ENCODE measurements around the gene CYS1. TPM values are rescaled to one million over a fixed set of nuclear protein-coding genes. Genes with fewer than 3 reads are reported as not detected.

CYS1 gene
- total RNA-seq, 1 donor from 2014 or later = 0.56 TPM

DNA sequence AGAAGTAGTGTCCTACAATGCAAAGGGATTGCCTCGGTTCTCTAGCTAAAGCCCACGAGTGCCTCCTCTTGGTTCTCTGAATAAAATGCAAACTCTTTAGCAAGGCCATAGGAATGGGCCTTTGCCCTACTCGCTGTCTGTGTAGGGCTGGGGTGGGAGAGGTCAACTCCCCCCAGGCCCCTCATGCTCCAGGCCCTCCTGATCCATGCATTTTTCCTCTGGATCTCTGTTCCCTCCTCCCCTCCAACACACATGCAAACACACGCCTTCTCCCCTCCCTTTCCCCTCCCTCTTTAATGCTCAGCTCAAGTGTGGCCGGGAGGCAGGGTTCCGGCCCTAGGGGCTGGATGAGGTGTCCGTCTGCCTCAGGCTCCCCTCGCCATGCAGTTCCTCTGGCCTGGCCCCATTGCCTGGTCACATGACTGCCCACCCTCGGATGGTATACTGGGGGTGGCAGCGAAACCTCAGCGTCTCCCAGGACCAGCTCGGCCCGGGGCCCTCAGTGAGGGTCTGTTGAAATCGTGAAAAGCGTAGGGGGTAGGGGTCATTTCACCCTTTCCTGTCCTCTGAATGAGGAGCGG is 51.7 kb downstream of the CYS1 start:
- H3K9me3 ChIP-seq (ENCODE audit: low read depth) = no peaks in the 10 kb centered on the region
- H3K36me3 ChIP-seq = no peaks in the 10 kb centered on the region
- TF ChIP-seq EZH2phosphoT487 (IDR thresholded peaks at IDR 0.05) (no peak), CTCF (IDR thresholded peaks at IDR 0.05) (peak; percentile 34)
- no peaks in the 10 kb centered on the region for H3F3A ChIP-seq (ENCODE audit: low read depth)
- H4K20me1 ChIP-seq (ENCODE audit: low read depth) = no peaks in the 10 kb centered on the region
- H3K27ac ChIP-seq = no peak overlapping the region
- H2AFZ ChIP-seq (replicated peaks) = peak overlapping the region; percentile 79
- peak; percentile 40 for DNase-seq (ENCODE audit: low spot score)
- Mint-ChIP-seq H3K4me3 (no peak overlapping the region), H3K4me1 (peaks cover 23% of the 10 kb centered on the region), H3K27me3 (ENCODE audit: insufficient read depth, low read depth) (peaks cover 3% of the 10 kb centered on the region), H3K9me3 (no peaks in the 10 kb centered on the region), H3K27ac (no peak overlapping the region), H3K36me3 (no peaks in the 10 kb centered on the region)
- no peak overlapping the region for H3K4me3 ChIP-seq
- H3K9ac ChIP-seq = no peak overlapping the region
- H3K4me1 ChIP-seq = peaks cover 19% of the 10 kb centered on the region
- no peaks in the 10 kb centered on the region for H3K79me2 ChIP-seq (ENCODE audit: low read depth)
- no peaks in the 10 kb centered on the region for H3K27me3 ChIP-seq
- no peak overlapping the region for H3K4me2 ChIP-seq

GRCh38 chr2:10027660-10028330 is 52.4 kb downstream of the CYS1 start:
- no peaks in the 10 kb centered on the region for H4K20me1 ChIP-seq (ENCODE audit: low read depth)
- H3K36me3 Mint-ChIP-seq = no peaks in the 10 kb centered on the region
- peak overlapping the region; percentile 79 for H2AFZ ChIP-seq (replicated peaks)
- H3K27ac ChIP-seq = no peak overlapping the region
- peaks cover 2% of the 10 kb centered on the region for H3K27me3 Mint-ChIP-seq (ENCODE audit: insufficient read depth, low read depth)
- no peaks in the 10 kb centered on the region for H3K79me2 ChIP-seq (ENCODE audit: low read depth)
- H3K27me3 ChIP-seq = no peaks in the 10 kb centered on the region
- no peak for TF ChIP-seq CTCF (IDR thresholded peaks at IDR 0.05)
- no peak for TF ChIP-seq EZH2phosphoT487 (IDR thresholded peaks at IDR 0.05)
- no peak for TF ChIP-seq EZH2 (IDR thresholded peaks at IDR 0.05)
- H3F3A ChIP-seq (ENCODE audit: low read depth) = no peaks in the 10 kb centered on the region
- no peaks in the 10 kb centered on the region for H3K36me3 ChIP-seq
- H3K9ac ChIP-seq = no peak overlapping the region
- H3K4me2 ChIP-seq = no peak overlapping the region
- H3K4me1 Mint-ChIP-seq = peaks cover 22% of the 10 kb centered on the region
- H3K27ac Mint-ChIP-seq = no peak overlapping the region
- H3K9me3 Mint-ChIP-seq = no peaks in the 10 kb centered on the region
- no peak overlapping the region for H3K4me3 Mint-ChIP-seq
- H3K9me3 ChIP-seq (ENCODE audit: low read depth) = no peaks in the 10 kb centered on the region
- H3K4me3 ChIP-seq = no peak overlapping the region
- H3K4me1 ChIP-seq = peaks cover 19% of the 10 kb centered on the region
- no peak for DNase-seq (ENCODE audit: low spot score)

DNA sequence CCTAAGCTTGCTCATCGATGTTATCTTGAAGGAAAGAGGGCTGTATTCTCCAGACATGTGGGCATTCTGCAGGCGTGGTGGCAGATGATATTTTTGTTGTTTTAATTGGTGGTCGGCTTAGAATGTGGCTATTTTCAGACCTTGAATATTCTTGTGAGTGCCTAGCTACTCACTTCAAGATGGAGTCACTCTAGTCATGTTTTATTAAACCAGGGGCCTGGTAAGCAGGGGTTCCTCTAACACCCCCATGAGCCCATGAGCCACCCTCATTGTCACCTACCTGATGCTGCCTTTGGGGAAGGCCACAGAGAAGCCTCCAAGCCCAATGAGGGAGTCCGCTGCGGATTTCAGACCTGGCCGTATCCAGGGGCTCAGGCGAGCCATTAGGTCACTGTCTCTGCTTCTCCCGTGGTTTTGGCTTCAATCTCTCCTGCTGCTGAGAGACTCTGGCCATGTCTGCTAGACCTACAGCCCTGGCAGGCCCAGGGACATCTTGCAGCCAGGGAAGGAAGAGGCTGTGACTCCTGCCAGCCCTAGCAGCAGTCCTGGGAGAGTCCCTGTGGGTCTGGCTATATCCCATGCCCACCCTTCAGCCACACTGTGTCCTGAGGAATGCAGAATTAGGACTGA is 53.2 kb downstream of the CYS1 start:
- H3K4me1 ChIP-seq = peaks cover 19% of the 10 kb centered on the region

More for the DNA sequence above, 53.2 kb downstream of the CYS1 start:
- Mint-ChIP-seq H3K36me3 (no peaks in the 10 kb centered on the region), H3K27ac (peak overlapping the region; percentile 3), H3K9me3 (no peaks in the 10 kb centered on the region), H3K4me3 (no peak overlapping the region), H3K4me1 (peaks cover 22% of the 10 kb centered on the region), H3K27me3 (ENCODE audit: insufficient read depth, low read depth) (peaks cover 2% of the 10 kb centered on the region)
- H3K36me3 ChIP-seq = no peaks in the 10 kb centered on the region
- no peak overlapping the region for H3K4me2 ChIP-seq
- no peak overlapping the region for H2AFZ ChIP-seq (replicated peaks)
- H3K27me3 ChIP-seq = no peaks in the 10 kb centered on the region
- H3K9ac ChIP-seq = no peak overlapping the region
- no peak overlapping the region for H3K4me3 ChIP-seq
- TF ChIP-seq EZH2 (IDR thresholded peaks at IDR 0.05) = no peak
- no peak for TF ChIP-seq CTCF (IDR thresholded peaks at IDR 0.05)
- TF ChIP-seq EZH2phosphoT487 (IDR thresholded peaks at IDR 0.05) = no peak
- no peaks in the 10 kb centered on the region for H3F3A ChIP-seq (ENCODE audit: low read depth)
- no peak for DNase-seq (ENCODE audit: low spot score)
- H4K20me1 ChIP-seq (ENCODE audit: low read depth) = no peaks in the 10 kb centered on the region
- no peak overlapping the region for H3K27ac ChIP-seq
- H3K9me3 ChIP-seq (ENCODE audit: low read depth) = no peaks in the 10 kb centered on the region
- H3K79me2 ChIP-seq (ENCODE audit: low read depth) = no peaks in the 10 kb centered on the region
